DND-41 (cell line): ENCODE data around the gene CMTR1.

Source experiments
- EZH2 ChIP-seq: IDR thresholded peaks from 3 replicates; pipeline ENCODE4 v1.6.1; 2012; ENCODE audit warnings: borderline replicate concordance, low read depth, mild to moderate bottlenecking, moderate library complexity, low read length, inconsistent platforms; ENCODE audit not compliant: severe bottlenecking
- TF ChIP-seq, protein P1 (sequence below): IDR thresholded peaks from 2 replicates; pipeline ENCODE4 v1.5.1; 2012; ENCODE audit warnings: borderline replicate concordance, low read length, moderate library complexity, mild to moderate bottlenecking; ENCODE audit not compliant: poor library complexity, severe bottlenecking; ENCODE audit errors: extremely low read depth

DNA sequence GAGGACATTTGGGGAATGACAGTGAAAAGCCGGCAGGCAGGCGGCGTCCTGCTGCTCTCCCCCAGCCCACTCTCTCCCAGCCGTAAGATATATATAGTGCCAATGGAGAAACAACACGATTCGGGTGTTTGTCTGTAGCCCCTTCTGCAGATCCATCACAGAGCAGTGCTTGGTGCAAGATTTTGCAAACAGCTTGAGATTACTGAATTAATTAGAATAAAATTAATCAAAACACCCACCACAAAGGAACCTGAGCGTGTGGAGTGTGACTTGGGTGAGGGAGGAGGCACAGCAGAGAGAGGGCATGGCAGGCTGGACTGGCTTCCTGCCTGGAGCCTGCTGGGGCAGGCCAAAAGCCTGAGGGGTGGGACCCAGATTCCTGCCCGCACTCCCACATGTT is 95.5 kb downstream of the CMTR1 start:
- TF ChIP-seq EZH2: no peak
- TF ChIP-seq, protein P1, sequence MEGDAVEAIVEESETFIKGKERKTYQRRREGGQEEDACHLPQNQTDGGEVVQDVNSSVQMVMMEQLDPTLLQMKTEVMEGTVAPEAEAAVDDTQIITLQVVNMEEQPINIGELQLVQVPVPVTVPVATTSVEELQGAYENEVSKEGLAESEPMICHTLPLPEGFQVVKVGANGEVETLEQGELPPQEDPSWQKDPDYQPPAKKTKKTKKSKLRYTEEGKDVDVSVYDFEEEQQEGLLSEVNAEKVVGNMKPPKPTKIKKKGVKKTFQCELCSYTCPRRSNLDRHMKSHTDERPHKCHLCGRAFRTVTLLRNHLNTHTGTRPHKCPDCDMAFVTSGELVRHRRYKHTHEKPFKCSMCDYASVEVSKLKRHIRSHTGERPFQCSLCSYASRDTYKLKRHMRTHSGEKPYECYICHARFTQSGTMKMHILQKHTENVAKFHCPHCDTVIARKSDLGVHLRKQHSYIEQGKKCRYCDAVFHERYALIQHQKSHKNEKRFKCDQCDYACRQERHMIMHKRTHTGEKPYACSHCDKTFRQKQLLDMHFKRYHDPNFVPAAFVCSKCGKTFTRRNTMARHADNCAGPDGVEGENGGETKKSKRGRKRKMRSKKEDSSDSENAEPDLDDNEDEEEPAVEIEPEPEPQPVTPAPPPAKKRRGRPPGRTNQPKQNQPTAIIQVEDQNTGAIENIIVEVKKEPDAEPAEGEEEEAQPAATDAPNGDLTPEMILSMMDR: no peak
